GM12878 (cell line): ENCODE measurements around the gene CHCHD3. TPM values are rescaled to one million over a fixed set of nuclear protein-coding genes. Genes with fewer than 3 reads are reported as not detected.

Experiments used
- ATAC-seq: fragments of 200-7000 bp; cut with Tn5 transposase; 3 replicates; pipeline ENCODE4 v1.9.1; 2020; ENCODE audit warnings: mild to moderate bottlenecking, moderate library complexity
- BruUV-seq: library from RNA; stranded (reverse); fragments of 400-500 nt; replicated peaks from 2 replicates; lab custom pipeline; 2021; lab: Mats Ljungman, UMichigan
- CTCF ChIA-PET: fragments of 300-600 bp; sonication (Branson Sonifier 250); formaldehyde crosslinking; extraction: SDS; loops from one replicate; lab custom pipeline; 2021; ENCODE audit warnings: inconsistent platforms; lab: Yijun Ruan, JAX
- POLR2A ChIA-PET: fragments of 350-600 bp; formaldehyde crosslinking; extraction: SDS; loops from one replicate; lab custom pipeline; 2021; ENCODE audit warnings: inconsistent platforms; lab: Charles Lee
- RAD21 ChIA-PET: fragments of 300-600 bp; sonication (Branson Sonifier 250); formaldehyde crosslinking; loops from one replicate; lab custom pipeline; 2023; ENCODE audit warnings: antibody characterized with exemption; ENCODE audit not compliant: unreplicated experiment; lab: Charles Lee
- SMC1A ChIA-PET: fragments of 300-600 bp; sonication (Branson Sonifier 250); formaldehyde crosslinking; loops from one replicate; lab custom pipeline; 2023; ENCODE audit not compliant: unreplicated experiment, uncharacterized antibody; lab: Charles Lee
- DNase-seq: peaks from one replicate; pipeline ENCODE4 v3.0.0-alpha.2; 2011; ENCODE audit warnings: low read depth, low spot score
- FAIRE-seq: peaks from 3 replicates; lab custom pipeline; 2011; peaks lifted over from hg19 to GRCh38; lab: Jason Lieb, UNC
- H2AFZ ChIP-seq: 2 replicates; pipeline ENCODE4 v1.6.0; 2011; ENCODE audit warnings: low read depth, low read length, control low read depth; ENCODE audit not compliant: control insufficient read depth
- H3K27ac ChIP-seq: 2 replicates; pipeline ENCODE4 v1.5.1; 2011; ENCODE audit warnings: control low read depth; ENCODE audit not compliant: control insufficient read depth, insufficient read depth
- H3K27me3 ChIP-seq, 2 experiments: replicated peaks in 1 of 2; 2 replicates each; pipeline versions ENCODE4 v1.6.0 to v1.6.1; 2011; ENCODE audit warnings: low read length in 1 of 2; ENCODE audit not compliant: control insufficient read depth in 2 of 2, insufficient read depth in 2 of 2
- H3K36me3 ChIP-seq, 2 experiments: 2 replicates each; pipeline ENCODE4 v1.5.1; 2011; ENCODE audit warnings: low read length in 1 of 2; ENCODE audit not compliant: control insufficient read depth in 2 of 2, insufficient read depth in 2 of 2
- H3K4me1 ChIP-seq: 2 replicates; pipeline ENCODE4 v1.6.1; 2011; ENCODE audit warnings: mild to moderate bottlenecking, low read length, moderate library complexity, mixed read lengths; ENCODE audit not compliant: control insufficient read depth, insufficient read depth
- H3K4me2 ChIP-seq: 2 replicates; pipeline ENCODE4 v1.6.0; 2011; ENCODE audit warnings: control low read depth; ENCODE audit not compliant: control insufficient read depth, insufficient read depth
- H3K4me3 ChIP-seq: fragments of 200-600 bp; sonication (generic); 2 replicates; pipeline ENCODE4 v1.5.1; 2016
- H3K79me2 ChIP-seq: 2 replicates; pipeline ENCODE4 v1.6.0; 2011; ENCODE audit warnings: low read length; ENCODE audit not compliant: control insufficient read depth, insufficient read depth
- H3K9ac ChIP-seq: 2 replicates; pipeline ENCODE4 v1.8.0; 2011; ENCODE audit warnings: low read length, control low read depth, mixed read lengths; ENCODE audit not compliant: control insufficient read depth, insufficient read depth
- H3K9me3 ChIP-seq: replicated peaks from 3 replicates; pipeline ENCODE4 v1.5.1; 2011; ENCODE audit warnings: mild to moderate bottlenecking, low read length; ENCODE audit not compliant: control insufficient read depth, insufficient read depth
- H4K20me1 ChIP-seq: 2 replicates; pipeline ENCODE4 v1.6.0; 2011; ENCODE audit not compliant: control insufficient read depth, insufficient read depth
- ATF7 ChIP-seq: fragments of 450-650 bp; IDR thresholded peaks from 2 replicates; pipeline ENCODE4 v1.6.1; 2016; ENCODE audit warnings: low read depth, mild to moderate bottlenecking
- BACH1 ChIP-seq: fragments of 450-650 bp; IDR thresholded peaks from 2 replicates; pipeline ENCODE4 v1.6.1; 2017; ENCODE audit warnings: mild to moderate bottlenecking, borderline replicate concordance
- CUX1 ChIP-seq: IDR thresholded peaks from 2 replicates; pipeline ENCODE4 v1.6.1; 2012; ENCODE audit warnings: improper control_type of control experiment, low read depth, low read length; ENCODE audit not compliant: insufficient replicate concordance
- E4F1 ChIP-seq: fragments of 450-650 bp; IDR thresholded peaks from 2 replicates; pipeline ENCODE4 v1.6.1; 2018; ENCODE audit warnings: borderline replicate concordance, mild to moderate bottlenecking; ENCODE audit not compliant: partially characterized antibody
- HCFC1 ChIP-seq: fragments of 150-350 bp; IDR thresholded peaks from 2 replicates; pipeline ENCODE4 v1.6.1; 2014; ENCODE audit warnings: low read length
- WGBS: methylation state at CpG from one replicate; pipeline ENCODE4 v1.1.6; 2016; ENCODE audit warnings: low lambda C conversion rate; ENCODE audit not compliant: insufficient replicate concordance, insufficient coverage; ENCODE audit errors: missing lambda C conversion rate; 5-methylcytosine and 5-hydroxymethylcytosine counted together
- in situ Hi-C: fragments of 300-500 bp; cut with MboI; formaldehyde crosslinking; loops from 9 replicates; pipeline ENCODE4 v1.14.3; 2018; ENCODE audit warnings: mixed read lengths
- intact Hi-C: fragments of 100-400 bp; cut with micrococcal nuclease; formaldehyde crosslinking; loops from one replicate; pipeline ENCODE4 v1.14.2; 2022; ENCODE audit not compliant: unreplicated experiment
- polyA plus RNA-seq, 11 experiments: library from polyadenylated mRNA; depleted of rRNA in 4 of 11; unstranded in 6 of 11; stranded (reverse) in 5 of 11; fragments of >200 nt; fragmentation: Nextera tagmentation in 4 of 11; fragmentation: Illumina TruSeq in 1 of 11; extraction: Ambion mirVana in 4 of 11; extraction: Trizol in 1 of 11; gene quantifications; 1 replicate in 1 of 11; 2 replicates in 10 of 11; pipeline versions ENCODE4 v1.2.1 to v1.2.3, GENCODE V29; 2011 to 2016; ENCODE audit warnings: inconsistent platforms in 2 of 11, missing spikeins in 2 of 11, low read depth in 1 of 11
- total RNA-seq, 4 experiments: library from RNA; depleted of rRNA in 3 of 4; stranded (reverse); fragments of >200 nt in 3 of 4; fragmentation: Illumina TruSeq in 1 of 4; extraction: Trizol in 1 of 4; gene quantifications; 2 replicates each; pipeline versions ENCODE4 v1.2.1 to v1.2.3, GENCODE V29; 2013 to 2021

Gene CHCHD3
- total and polyA plus RNA-seq, 10 of the 15 experiments (the other 5 are each of a cell fraction or from before 2014, with no cell fraction given) = 38.3 to 178 (median 96.2) TPM

GRCh38 chr7:132817949-132818348, 263.9 kb downstream of the CHCHD3 start:
- no TSS peak for BruUV-seq
- ATAC-seq (no peak), FAIRE-seq (no peak), DNase-seq (no peak)
- H3K27me3 ChIP-seq = no peaks in the 10 kb centered on the region
- H3K27ac ChIP-seq = no peak overlapping the region
- intact Hi-C loops = no loop called here
- no peaks in the 10 kb centered on the region for H3K4me1 ChIP-seq
- no peaks in the 10 kb centered on the region for H4K20me1 ChIP-seq
- no peak for TF ChIP-seq CUX1
- TF ChIP-seq ATF7 = no peak
- TF ChIP-seq HCFC1 = no peak
- TF ChIP-seq E4F1 = no peak
- TF ChIP-seq BACH1 = no peak
- no peaks in the 10 kb centered on the region for H3K79me2 ChIP-seq
- 100% methylated on average over 5 of the region's 5 CpGs for WGBS
- no peak overlapping the region for H3K4me3 ChIP-seq
- ChIA-PET CTCF (interaction anchor here (1.4 kb wide), 1 partner anchor 17 kb away, joined by 3 read pairs; no protein-coding TSS in a partner anchor), POLR2A (no interaction called here), SMC1A (interaction anchor here (0.9 to 1.1 kb wide), 2 partner anchors 9 to 17 kb away, joined by 3 read pairs; no protein-coding TSS in a partner anchor), RAD21 (no interaction called here)
- no peak overlapping the region for H3K9ac ChIP-seq
- in situ Hi-C loops = no loop called here
- no peaks in the 10 kb centered on the region; a peak in 1 of 4 replicates for H3K36me3 ChIP-seq
- no peak overlapping the region for H2AFZ ChIP-seq
- no peak overlapping the region for H3K4me2 ChIP-seq
- H3K9me3 ChIP-seq = no peaks in the 10 kb centered on the region
